Daoy (cell line): ENCODE data around the gene KISS1R. TPM values are rescaled to one million over a fixed set of nuclear protein-coding genes. Genes with fewer than 3 reads are reported as not detected.

Experiments
- DNase-seq: peaks from one replicate; pipeline ENCODE4 v3.0.0-alpha.2; 2015; ENCODE audit warnings: low read depth
- total RNA-seq: library from RNA; depleted of rRNA; stranded (reverse); fragments of >200 nt; shearing (Covaris generic); gene quantifications from 2 replicates; pipeline ENCODE4 v1.2.3, GENCODE V29; 2014

KISS1R gene
- total RNA-seq, 1 experiment from 2014 or later: not detected

GRCh38 chr19:919199-920050 is 2.3 kb downstream of the KISS1R start:
- peak; percentile 52 for DNase-seq

- DNase-seq: peak; percentile 54
Observed at GRCh38 chr19:920051-920864, 3.1 kb downstream of the KISS1R start.

- DNase-seq: no peak
Observed at GRCh38 chr19:924553-925086, 7.5 kb downstream of the KISS1R start.

- peak; percentile 62 for DNase-seq
Observed at GRCh38 chr19:925087-925525, 8.0 kb downstream of the KISS1R start.

- peak; percentile 85 for DNase-seq
Observed at GRCh38 chr19:925526-926322, 8.6 kb downstream of the KISS1R start, which contains the start of gene ARID3A. TSS of gene ARID3A (plus strand) at chr19:926035. CDS start at chr19:929529, 3,494 bp downstream.

- DNase-seq: no peak
Observed at GRCh38 chr19:926323-926588, 9.1 kb downstream of the KISS1R start.

- peak; percentile 63 for DNase-seq
Observed at GRCh38 chr19:926589-927350, 9.6 kb downstream of the KISS1R start.

- no peak for DNase-seq
Observed at GRCh38 chr19:927351-927779, 10.2 kb downstream of the KISS1R start.

GRCh38 chr19:927780-928401 is 10.8 kb downstream of the KISS1R start:
- DNase-seq: no peak

GRCh38 chr19:928471-929202 is 11.5 kb downstream of the KISS1R start:
- no peak for DNase-seq

- no peak for DNase-seq
Observed at GRCh38 chr19:929203-929890, 12.2 kb downstream of the KISS1R start.

- no peak for DNase-seq
Observed at GRCh38 chr19:929891-930258, 12.7 kb downstream of the KISS1R start.

- DNase-seq: no peak
Observed at GRCh38 chr19:931860-932647, 14.9 kb downstream of the KISS1R start.

GRCh38 chr19:932648-933552 is 15.8 kb downstream of the KISS1R start:
- peak; percentile 86 for DNase-seq

- DNase-seq: no peak
Observed at GRCh38 chr19:933553-933882, 16.4 kb downstream of the KISS1R start.

- DNase-seq: no peak
Observed at GRCh38 chr19:934197-934840, 17.2 kb downstream of the KISS1R start.
